GM12865 (cell line): Measurements from ENCODE around the gene ATP5PF.
"Not testable (repeated sequence)": the region's sequence is repeated elsewhere in the genome, so short reads cannot be mapped to it uniquely, and the experiment has no call there.

ENCODE experiments used
- DNase-seq: peaks from one replicate; pipeline ENCODE4 v3.0.0; 2010; ENCODE audit warnings: low read depth
- H3K4me3 ChIP-seq: 2 replicates; pipeline ENCODE4 v1.5.1; 2011; ENCODE audit warnings: mild to moderate bottlenecking, low read depth, low read length, control low read depth
- TF ChIP-seq, protein P1 (sequence below): IDR thresholded peaks from 2 replicates; pipeline ENCODE4 v1.5.1; 2011; ENCODE audit warnings: low read length, control low read depth, low read depth, inconsistent platforms; ENCODE audit not compliant: insufficient read depth; ENCODE audit errors: missing control alignments

ATP5PF gene

GRCh38 chr21:25722631-25723030 is 12.1 kb downstream of the ATP5PF start:
- no peak overlapping the region for H3K4me3 ChIP-seq
- DNase-seq, result no peak
- TF ChIP-seq, protein P1, sequence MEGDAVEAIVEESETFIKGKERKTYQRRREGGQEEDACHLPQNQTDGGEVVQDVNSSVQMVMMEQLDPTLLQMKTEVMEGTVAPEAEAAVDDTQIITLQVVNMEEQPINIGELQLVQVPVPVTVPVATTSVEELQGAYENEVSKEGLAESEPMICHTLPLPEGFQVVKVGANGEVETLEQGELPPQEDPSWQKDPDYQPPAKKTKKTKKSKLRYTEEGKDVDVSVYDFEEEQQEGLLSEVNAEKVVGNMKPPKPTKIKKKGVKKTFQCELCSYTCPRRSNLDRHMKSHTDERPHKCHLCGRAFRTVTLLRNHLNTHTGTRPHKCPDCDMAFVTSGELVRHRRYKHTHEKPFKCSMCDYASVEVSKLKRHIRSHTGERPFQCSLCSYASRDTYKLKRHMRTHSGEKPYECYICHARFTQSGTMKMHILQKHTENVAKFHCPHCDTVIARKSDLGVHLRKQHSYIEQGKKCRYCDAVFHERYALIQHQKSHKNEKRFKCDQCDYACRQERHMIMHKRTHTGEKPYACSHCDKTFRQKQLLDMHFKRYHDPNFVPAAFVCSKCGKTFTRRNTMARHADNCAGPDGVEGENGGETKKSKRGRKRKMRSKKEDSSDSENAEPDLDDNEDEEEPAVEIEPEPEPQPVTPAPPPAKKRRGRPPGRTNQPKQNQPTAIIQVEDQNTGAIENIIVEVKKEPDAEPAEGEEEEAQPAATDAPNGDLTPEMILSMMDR, result no peak

DNA sequence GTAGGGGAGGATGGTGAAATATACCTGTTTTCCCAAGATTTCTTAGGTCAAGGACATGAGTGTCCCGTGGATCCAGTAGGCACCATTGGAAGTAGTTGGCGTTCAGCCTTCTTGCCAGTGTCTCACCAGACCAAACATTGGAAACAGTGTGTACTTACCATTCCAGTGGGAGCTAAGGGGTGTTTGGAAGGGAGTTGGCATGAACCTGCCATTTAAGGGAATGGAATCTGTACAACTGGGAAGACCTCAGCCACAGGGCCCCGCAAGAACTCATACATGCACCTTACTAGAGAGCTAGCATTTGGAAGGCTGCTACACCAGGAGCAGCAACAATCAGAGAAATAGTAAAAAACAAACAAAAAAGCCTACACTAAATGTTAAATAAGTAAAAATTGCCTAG is 12.7 kb downstream of the ATP5PF start:
- no peak for DNase-seq
- no peak overlapping the region for H3K4me3 ChIP-seq
- TF ChIP-seq, protein P1, result no peak

DNA sequence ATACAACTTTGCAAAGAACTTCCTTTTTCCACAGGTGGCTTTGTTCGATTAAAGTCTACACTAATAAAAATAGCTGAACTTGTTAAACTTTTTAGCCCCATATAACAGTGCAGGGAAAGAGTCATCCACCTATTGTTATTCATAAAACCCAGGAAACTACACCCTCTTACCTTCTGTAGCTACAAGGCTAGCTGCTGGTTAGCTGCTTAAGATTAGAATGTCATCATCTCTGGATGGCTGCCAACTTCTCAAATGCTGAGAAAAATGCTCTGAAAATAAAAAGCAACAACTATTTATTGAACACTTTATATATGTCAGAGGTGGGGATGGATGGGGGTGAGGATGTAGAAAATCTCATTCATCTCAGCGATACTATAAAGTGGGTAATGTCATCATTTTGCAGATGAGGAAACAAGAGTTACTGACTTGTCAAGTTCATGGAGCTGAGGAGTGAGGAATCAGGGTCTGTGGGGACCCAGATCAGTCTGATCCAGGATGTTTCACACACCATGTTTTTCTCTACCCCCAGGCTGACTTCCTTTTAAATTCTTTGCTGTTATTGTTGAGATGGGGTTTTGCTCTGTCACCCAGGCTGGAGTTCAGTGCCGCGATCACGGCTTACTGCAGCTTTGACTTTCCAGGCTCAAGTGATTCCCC is 17.1 kb downstream of the ATP5PF start:
- TF ChIP-seq, protein P1, result no peak
- no peak for DNase-seq
- no peak overlapping the region for H3K4me3 ChIP-seq

- DNase-seq, H3K4me3 ChIP-seq: not testable (repeated sequence)
These were observed 20.6 kb downstream of the ATP5PF start for GRCh38 chr21:25714066-25714465.

- TF ChIP-seq, protein P1, result no peak
- DNase-seq, result no peak
- H3K4me3 ChIP-seq, result no peak overlapping the region
These were observed 24.2 kb downstream of the ATP5PF start for GRCh38 chr21:25710550-25710949.

DNA sequence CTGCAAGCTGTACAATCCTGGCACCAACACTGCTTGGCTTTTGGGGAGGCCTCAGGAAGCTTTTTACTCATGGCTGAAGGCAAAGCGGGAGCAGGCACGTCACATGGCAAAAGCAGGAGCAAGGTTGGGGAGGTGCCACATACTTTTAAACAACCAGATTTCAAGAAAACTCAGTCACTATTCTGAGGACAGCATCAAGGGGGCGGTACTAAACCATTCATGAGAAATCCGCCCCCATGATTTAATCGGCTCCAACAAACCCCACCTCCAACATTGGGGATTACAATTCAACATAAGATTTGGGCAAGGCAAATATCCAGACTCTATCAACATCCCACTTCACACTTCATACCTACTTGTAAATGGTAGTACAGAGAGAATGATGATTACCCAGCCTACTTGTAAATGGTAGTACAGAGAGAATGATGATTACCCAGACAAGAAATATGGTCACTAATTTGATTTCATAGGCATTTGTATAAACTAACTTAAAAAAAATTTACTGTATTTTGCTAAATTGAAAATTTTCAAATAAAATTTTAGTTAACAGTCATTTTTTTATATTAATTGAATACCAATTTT is 24.9 kb downstream of the ATP5PF start:
- no peak for DNase-seq
- no peak overlapping the region for H3K4me3 ChIP-seq
- TF ChIP-seq, protein P1, result no peak

DNA sequence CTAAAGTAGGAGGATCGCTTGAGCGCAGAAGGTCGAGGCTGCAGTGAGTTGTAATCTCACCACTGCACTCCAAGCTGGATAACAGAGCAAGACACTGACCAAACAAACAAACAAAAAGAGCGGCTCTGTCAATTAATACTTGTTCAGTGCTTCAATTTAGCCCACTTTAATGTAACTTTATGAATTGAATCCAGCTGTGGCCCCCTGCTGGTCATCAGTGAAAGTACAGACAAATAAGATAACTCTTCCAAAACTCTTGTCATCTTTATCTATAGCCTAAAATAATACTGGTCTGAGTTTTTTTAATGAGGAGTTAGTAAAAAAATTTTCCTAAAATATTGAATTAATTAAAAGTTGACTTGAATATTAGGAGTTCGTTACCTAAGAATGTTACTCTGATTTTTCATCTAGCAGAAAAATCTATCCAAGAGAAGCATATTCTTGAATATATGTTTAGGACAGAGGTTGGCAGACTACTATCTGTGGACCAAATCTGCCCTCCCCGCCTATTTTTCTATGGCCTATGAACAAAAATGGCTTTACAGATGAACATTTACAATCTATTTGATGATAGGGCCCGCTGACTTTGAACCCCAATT is 26.1 kb downstream of the ATP5PF start:
- no peak overlapping the region for H3K4me3 ChIP-seq
- DNase-seq, result peak; percentile 60
- TF ChIP-seq, protein P1, result peak; percentile 71
